Measurements from ENCODE around the gene SSR3.
"Not testable (repeated sequence)": the region's sequence is repeated elsewhere in the genome, so short reads cannot be mapped to it uniquely, and the experiment has no call there.

SSR3 gene

DNA sequence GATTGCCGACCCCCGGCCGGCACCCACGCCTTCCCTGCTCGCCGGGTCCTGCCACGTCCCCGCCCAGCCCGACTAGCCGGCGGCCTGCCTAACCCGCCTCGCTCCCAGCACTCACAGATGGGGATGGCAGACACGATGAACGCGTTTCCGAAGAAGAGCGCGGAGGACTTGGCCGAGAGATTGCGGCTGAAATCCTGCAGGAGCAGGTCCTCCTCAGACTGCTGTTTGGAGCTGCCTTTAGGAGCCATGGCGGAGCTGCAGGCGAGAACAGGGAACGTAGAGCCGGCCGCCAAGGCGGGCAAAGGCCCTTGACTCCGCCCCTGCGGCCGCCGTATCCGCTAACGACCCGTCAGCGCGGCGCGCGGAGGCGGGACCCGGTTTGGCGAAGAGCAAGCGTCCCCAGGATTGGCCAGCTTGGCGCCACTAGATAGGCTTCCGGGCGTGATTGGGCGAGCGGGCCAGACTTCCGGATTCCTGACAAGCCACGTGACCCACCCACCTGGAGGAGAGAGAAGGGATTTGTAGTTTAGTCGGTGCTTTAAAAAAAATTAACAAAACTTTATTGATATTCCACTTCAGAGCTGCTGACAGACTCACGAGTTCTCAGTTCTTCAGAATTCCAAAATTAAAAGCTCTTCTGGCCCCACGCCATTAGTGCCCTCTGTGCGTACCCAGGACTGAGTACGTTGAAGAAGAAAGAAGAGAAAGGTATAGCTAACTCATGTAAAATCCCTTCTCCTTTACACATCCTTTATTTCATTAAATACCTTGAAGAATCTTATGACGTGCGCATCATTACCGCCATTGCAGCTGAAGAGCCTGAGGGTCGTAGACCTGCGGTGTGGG lies at the start of gene SSR3:
Gene SSR3 (minus strand): TSS at position 276 of the 846 bp plus-strand sequence. CDS start 28 bp downstream, at position 248.
- DNase-seq: peak; percentile 97

DNA sequence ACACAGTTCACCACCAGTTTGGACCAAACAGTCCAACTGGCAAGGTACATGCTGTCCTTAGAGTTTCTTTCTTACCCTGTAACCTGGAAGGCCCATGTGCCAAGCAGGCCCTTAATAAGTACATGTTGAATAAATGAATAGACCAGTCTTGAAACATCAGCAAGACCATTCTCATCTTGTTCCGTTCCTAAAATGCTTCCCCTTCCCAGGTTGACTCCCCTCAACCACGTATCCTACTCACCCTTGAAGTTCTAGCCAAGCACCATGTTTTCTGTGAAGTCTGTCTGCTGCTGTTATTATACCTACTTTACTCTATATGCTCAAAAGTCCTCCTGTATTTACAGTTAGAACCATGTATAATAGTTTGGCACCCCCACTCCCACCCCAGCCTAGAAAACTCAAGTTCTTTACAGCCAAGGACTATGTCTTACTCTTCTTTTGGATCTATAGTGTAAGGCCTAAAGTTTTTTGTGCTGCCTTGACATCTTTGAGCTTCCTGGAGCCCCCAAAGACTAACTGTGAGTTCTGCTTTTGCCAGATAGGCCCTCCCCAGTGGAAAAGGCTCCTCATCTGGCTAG lies 49.2 kb upstream of the SSR3 start:
- no peak for DNase-seq

DNA sequence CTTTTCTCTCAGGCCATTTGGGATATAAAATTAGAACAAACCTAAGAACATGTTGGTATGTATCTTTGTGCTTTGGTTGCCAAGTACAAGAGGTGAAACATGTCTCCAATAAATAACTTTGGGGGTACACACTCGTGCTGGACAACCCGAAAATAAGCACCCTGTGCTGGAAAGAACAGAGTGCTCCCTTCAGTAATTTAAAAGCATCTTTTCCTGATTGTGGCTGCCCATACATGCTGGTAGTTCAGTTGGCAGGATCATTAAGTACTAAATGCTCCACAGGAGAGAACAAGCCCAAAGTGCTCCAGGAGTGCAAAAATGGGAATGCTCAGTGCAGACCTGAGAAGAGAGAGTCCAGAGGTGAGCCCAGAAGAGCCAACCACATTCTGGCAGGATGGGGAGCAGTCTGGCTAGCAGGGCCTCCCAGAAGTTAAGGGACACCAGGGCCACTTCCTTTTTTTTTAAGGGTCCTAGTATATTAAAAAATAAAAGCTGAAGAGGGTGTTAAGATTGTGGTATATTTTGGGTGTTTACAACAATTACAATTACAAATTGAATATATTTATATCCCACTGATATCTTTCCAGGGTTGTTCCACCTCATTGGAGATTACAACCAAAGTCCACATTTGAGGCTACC lies 48.6 kb upstream of the SSR3 start:
- no peak for DNase-seq

DNA sequence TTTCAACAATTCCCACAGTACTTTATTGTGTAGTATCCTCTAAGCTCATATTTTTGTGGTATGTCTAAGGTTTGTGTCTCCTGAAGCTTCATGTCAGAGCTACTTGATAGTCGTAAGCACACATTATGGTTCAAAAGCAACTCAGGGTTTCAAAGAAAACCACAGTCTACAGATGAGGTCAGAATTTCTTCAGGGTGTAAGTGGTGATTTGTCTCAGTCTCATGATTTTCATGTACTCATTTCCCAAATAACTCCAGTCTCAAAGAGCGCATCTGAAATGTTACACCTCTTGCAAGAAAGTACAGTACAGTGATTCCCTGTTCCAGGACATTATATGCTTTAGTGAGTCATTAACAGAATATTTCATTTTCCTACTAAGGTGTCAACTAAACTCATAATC lies 47.5 kb upstream of the SSR3 start:
- no peak for DNase-seq

DNA sequence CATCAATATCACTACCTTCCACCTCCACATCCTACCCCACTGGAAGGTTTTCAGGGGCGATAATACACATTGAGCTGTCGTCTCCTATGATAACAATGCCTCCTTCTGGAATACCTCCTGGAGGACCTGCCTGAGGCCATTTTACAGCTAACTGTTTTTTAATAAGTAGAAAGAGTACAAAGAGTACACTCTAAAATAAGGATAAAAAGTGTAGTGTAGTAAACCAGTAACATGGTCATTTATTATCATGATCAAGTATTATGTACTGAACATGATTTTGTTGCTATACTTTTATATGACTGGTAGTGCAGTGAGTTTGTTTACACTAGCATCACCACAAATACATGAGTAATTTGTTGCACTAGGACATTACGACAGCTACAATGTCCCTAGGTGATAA lies 46.6 kb upstream of the SSR3 start:
- no peak for DNase-seq

DNA sequence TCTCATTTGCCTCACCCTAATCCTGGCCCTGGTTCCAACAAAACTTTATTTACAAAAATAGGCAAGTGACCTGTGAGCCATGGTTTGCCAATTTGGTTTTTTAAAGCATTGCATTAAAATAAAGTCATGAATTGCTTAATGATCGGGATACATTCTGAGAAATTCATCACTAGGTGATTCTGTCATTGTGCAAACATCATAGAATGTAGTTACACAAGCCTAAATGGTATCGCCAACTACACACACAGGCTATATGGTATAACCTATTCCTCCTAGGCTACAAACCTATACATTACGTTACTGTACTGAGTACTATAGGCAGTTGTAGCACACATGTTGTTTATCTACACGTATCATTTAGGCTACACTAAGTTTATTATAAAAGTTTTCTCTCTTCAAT lies 45.9 kb upstream of the SSR3 start:
- no peak for DNase-seq

DNA sequence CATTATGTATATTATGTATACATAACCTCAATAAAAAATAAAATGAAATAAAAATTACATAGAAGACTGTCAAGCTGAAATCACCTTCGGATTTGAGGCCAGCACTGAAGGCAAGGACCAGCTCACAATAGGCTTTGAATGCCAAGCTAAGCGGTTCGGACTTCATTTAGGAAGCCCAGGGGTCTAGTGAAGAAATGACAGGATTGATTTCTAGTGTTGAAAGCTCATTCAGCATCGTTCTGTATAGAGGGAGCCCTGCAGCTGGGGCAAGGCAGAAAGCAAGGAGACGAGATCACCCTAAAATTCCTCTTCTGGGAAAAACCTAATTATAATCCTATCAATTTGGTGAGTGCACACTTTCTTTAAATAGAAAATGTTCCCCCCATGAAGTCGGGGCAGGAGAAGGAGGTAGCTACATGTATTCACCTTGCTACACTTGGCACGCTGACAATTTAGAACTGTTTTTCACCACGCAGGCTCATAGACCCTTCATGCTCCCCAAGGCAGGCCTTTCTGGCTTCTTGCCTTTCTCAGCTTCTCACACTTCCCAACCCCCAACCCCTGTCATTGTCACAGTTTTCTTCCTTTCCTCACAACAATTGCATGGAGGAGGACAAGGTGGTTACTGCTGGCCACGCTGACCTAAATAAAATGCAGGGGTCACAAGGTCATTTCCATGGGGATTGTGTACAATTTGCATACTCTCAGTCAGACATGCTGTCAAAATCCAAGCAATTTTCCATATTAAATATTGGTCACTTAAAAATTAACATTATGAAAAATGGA lies 44.4 kb upstream of the SSR3 start:
- DNase-seq: peak; percentile 44

DNA sequence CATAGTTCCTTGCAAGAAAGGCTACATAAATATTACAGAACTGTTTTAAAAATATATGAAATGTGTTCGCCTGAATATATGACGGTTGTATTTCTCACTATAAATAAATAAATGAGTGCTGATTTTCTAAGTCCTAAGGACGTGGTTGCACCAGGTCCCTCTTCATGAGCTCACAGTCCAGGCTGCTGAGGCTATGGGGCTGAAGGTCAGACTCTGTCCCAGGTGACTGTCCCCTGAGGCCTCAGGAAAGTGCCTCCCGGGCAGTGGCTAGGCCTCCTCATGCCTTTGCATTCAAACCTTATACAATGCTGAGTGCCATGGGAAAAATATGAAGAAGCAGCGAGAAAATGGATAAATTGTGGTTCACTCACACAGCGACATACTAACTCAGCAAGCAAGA lies 43.5 kb upstream of the SSR3 start:
- no peak for DNase-seq

DNA sequence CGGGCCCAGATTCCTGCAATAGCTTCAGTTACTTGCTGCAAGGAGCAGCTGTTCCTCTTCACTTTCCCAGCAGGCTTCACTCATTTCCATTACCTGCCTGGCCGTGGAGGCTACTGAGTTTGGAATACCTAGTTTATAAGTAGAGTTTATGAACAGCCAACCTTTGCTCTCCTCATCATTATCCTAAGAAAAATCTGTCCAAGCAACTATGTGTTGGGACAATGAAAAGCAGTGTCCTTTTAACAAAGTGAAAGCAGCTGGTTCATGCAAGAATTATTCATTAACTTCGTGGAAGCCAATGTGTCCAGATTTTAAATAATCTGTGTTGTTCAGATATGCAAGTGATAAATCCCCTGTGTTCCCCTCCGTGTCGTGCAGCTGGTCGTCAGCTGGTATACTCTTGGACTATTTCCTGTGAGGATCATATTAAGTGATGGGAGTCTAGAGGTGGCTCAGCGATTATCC lies 39.3 kb upstream of the SSR3 start:
- DNase-seq: no peak

DNA sequence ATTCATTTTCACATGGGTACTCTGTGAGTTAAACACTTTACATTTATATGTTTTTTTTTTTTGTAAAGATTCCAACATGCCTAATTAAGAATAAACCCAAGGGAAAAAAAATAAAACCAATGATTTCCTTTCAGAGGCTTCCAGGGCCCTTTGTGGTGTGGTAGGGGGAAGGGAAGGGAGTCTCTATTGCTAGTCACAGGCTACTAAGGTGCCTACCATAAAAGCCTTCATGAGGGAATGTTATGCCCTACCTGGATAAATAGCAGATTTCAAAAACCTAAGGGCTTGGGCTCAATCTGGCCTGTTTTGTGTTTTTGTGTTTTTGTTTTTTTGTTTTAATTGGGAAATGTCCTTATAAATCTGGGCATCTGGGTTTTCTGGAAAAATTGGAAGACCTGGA lies 38.9 kb upstream of the SSR3 start:
- no peak for DNase-seq

DNA sequence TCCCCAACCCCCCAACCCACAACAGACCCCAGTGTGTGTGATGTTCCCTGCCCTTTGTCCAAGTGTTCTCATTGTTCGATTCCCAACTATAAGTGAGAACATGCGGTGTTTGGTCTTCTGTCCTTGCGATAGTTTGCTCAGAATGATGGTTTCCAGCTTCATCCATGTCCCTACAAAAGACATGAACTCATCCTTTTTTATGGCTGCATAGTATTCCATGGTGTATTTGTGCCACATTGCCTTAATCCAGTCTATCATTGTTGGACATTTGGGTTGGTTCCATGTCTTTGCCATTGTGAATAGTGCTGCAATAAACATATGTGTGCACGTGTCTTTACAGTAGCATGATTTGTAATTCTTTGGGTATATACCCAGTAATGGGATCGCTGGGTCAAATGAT lies 34.9 kb upstream of the SSR3 start:
- DNase-seq: not testable (repeated sequence)

DNA sequence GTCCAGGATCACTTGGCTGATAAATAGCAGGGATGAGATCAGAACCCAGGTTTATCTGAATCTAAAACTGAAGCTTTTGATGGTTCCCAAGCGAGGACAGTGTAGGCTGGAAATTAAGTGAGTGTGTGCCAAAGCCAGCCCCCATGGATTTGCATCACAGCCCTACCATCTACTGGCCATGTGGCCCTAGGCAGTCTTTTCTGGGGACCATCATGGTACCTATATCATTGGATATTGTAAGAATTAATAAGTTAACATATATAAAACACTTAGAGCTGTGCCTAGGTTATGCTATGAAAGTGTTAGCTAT lies 32.8 kb upstream of the SSR3 start:
- DNase-seq: no peak

DNA sequence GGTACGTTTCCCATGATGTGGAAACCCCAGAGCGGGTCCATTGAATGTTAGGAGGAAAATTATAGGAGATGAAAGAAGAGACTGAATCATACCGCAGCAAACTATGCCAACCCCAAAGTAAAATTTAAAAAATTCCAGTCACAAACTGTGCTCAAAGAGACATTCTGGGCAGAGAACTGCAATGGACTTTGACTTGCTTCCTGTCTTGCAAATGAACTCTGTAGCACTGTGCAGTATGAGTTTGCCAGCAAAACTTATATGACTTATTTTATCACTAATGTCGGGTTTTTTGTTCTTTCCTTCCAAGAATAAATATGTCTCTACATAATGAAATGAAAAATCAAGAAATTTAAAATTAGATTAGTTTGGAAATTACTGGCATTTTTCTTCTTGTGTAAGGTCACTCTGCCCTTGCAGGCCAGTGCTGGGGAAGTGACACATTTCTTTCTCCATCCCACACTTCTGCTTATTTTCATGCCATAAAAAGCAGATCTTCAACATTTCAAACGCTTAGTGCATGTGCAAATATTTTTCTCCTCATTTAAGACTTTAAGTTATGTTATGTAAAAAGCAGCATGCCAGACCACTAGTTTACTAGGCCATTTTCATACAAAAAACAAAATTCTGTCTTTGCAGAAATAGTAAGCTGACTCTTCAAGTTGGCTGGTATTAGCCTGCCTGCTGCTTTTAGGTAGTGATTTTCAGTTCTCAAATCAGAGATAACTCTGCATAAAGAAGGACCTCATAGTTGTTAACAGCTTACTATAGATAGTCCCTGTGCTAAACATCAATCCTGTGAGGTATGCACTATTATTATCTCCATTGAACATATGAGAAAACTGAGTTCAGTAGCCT lies 32.2 kb upstream of the SSR3 start:
- no peak for DNase-seq

DNA sequence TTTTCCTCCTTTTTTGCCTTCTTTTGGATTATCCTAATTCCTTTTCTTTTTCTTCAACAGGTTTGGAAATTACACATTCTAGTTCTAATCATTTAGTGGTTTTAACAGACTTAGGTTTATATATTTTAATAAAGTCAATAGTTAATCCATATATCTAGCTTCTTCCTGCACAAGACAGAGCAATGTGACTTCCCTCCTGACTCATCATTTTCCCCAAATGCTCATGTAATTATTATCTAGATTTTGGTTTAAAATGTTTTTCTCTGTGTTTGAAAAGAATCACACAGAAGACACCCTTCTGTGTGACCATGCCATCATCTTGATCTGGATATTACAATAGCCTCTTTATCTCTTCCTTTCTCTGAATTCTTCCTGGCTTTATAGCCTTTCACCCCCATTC lies 28.6 kb upstream of the SSR3 start:
- DNase-seq: no peak

DNA sequence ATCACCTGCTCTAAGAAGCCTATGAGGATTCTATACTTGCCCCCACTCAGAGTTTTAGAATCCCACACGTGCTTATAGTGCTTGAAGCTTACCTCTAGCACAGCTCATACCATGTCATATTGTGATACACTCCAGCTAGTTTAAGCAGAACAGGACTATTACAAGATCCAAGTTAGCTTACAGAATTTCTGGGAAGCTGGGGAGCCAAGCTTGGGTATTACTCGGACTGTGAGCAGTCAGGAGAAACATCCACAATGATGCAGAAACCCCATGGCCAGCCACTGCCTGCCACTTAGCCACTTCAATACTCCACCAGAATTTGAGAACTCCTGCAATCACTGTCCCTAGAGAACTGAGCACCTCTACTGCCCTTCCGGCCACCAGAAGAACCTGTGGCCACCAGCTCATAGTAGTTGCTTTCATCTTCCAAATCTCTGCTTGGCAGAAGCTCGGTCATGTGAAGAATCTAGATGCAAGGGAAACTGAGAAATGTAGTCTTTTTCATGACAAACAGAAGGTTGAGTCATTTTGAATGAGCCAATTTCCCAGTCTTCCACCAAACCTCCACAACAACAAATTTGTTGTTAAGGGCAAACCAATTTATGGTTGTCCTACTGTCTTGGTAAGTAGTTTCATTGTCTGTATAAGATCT lies 27.7 kb upstream of the SSR3 start:
- DNase-seq: no peak

DNA sequence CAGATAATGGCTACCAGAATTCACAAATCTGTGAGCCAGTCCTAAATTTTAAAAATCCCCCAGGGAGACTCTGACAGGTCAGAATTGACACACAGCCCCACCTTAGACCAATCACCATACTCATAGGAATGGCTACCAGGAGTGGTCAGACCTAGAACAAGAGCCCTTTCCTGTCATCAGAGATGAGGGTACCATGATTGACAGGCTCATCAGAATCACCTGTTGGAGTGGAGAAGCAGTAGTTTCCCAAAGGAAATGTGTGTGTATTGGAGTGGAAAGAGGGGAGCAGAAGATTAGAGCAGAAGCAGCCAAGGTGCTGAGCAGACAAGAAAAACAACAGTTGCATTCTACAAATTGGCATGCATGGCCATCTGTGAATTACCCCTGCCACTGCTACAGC lies 27.0 kb upstream of the SSR3 start:
- DNase-seq: no peak

DNA sequence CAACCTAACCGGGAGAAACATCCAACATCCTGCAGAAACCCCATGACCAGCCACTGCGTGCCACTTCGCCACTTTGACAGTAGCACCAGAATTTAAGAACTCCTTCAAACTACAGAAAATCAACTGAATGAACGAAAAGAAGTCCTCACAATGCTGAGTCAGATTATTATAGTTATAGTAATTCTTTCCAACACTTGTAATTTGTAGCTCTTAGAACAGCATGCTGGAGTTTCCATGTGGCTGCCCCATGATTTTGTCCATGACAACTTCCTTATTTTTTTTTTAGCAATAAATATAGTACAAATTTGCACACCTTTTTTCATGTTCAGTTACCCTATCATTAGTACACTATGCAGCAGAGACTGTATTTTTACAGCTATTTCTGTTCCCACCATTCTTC lies 26.1 kb upstream of the SSR3 start:
- DNase-seq: no peak

DNA sequence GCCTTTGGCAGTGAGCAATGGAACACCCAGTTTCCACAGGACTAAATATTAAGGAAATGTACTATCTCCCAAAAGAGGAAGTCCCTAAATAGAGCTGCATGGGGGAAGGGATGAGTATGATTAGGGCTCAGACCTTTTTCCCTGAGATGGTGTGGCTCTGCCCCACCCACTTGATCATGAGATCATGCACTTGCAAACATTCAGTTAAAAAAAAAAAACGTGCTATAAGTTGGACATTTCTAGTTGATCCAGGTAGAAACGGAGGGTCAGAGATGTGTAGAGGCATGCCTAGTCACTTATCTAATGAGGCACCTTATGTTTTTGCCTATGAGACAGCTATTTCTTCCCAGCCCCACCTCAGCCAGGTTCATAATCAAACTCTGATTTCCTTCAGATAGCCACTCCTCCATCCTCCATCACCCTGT lies 24.5 kb upstream of the SSR3 start:
- DNase-seq: no peak

DNA sequence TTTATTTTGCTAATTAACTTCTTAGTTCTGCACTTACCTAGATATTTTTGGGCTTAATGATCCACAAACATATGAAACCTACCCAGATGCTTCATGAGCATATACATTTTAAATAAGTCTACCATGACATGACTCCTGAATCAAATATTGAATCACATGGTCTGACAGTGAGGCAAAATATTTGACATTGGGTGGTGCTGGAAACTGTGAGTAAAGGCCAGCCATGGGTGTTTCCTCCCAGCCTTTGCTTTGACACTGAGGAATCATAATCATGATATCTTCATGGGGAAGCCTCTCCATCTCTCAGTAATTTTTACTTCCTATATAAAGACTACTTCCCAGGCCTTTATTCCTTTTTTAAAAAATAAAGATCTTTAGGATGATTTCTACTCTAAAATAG lies 22.8 kb upstream of the SSR3 start:
- no peak for DNase-seq

DNA sequence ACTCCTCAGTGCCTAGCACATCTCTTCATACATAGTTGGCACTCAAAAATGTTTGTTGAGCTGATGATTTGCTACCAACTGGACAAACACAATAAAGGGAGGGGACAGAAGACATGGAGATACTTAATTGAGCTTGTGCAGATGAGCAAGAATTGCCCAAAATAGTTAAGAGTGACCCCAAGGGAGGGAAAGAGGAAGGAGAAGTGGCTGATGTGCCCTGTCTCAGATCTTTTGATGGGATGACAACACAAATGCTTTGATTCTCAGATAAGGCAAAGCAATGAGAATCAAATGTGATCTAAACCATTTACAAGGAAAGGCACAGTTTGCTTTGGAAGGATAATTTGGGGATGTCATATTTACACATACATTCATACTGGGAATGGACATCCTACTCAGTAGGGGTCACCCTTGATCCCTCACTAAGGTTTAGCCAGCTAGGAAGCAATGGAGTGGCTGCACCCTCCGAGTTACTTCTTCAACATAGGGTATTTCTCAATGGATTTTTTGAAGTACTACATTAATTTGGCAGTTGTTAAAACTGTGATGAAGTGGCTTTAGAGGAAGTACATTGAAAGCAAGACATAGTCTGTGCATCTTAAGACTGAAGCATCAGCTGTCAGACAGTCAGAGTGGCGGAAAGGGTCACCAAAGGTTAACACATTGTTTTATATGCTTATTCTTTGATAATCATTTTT lies 21.9 kb upstream of the SSR3 start:
- DNase-seq: no peak

DNA sequence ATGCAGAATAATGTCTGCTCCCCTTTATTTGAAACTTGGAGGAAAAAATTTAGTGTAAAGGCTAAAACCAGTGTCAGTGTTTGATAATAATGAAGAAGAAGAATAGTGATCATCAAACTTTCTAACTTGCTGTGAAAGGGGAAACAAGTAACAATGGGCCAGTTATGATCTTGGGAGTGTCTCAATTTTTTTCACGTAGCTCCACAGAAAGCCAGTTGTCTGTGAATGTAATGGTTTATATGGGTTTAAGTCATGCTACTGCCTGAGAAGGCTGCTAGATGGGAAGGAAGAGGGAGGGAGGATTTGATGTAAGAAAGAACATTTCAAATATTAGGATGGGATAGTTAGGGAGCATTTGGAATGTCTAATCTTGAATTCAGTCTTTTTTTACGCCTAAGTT lies 21.1 kb upstream of the SSR3 start:
- no peak for DNase-seq
